ENCODE data around the gene NCKAP1. TPM values are rescaled to one million over a fixed set of nuclear protein-coding genes. Genes with fewer than 3 reads are reported as not detected.

Gene NCKAP1
- total RNA-seq, 1 experiment from 2014 or later = 112 TPM

GRCh38 chr2:182942756-182943155 is 95.5 kb downstream of the NCKAP1 start:
- no peak overlapping the region for H3K4me2 ChIP-seq (ENCODE audit: insufficient read depth, insufficient read length, low read length)
- H3K9ac ChIP-seq (ENCODE audit: extremely low read depth, insufficient read length, low read length) = no peak overlapping the region
- H2BK5ac ChIP-seq (ENCODE audit: insufficient read length, low read length) = no peak overlapping the region
- no peaks in the 10 kb centered on the region for H3K23me2 ChIP-seq (ENCODE audit: insufficient read length, low read depth, low read length, poor library complexity, severe bottlenecking)
- H3T11ph ChIP-seq (ENCODE audit: low read length) = no peak overlapping the region
- H3K4me1 ChIP-seq (ENCODE audit: insufficient read depth, low read length) = no peaks in the 10 kb centered on the region
- no peak overlapping the region for H4K5ac ChIP-seq (ENCODE audit: insufficient read length, low read depth, low read length)
- no peaks in the 10 kb centered on the region for H3K4me1 Mint-ChIP-seq
- no peaks in the 10 kb centered on the region for H3K27me3 ChIP-seq (ENCODE audit: insufficient read depth, low read length)
- H3K27ac ChIP-seq (ENCODE audit: insufficient read length, low read depth, low read length) = no peak overlapping the region
- no peak overlapping the region for H3K56ac ChIP-seq (ENCODE audit: insufficient read length, low read depth, low read length)
- H4K8ac ChIP-seq (replicated peaks; ENCODE audit: insufficient read length, low read depth, low read length) = no peak overlapping the region
- H3K9me3 ChIP-seq (ENCODE audit: control insufficient read depth, low read depth, low read length) = no peaks in the 10 kb centered on the region
- H2BK15ac ChIP-seq (ENCODE audit: low read depth, low read length) = no peak overlapping the region
- H4K91ac ChIP-seq (ENCODE audit: insufficient read length, low read depth, low read length) = no peak overlapping the region
- no peak overlapping the region for H3K4me3 Mint-ChIP-seq
- H3K4ac ChIP-seq (ENCODE audit: low read depth, low read length) = no peak overlapping the region
- H3K14ac ChIP-seq (ENCODE audit: insufficient read depth, low read length) = no peak overlapping the region
- H2BK12ac ChIP-seq (ENCODE audit: insufficient read length, low read depth, low read length) = no peak overlapping the region
- TF ChIP-seq CTCF (conservative IDR thresholded peaks at IDR 0.05) = no peak
- no peaks in the 10 kb centered on the region for H3K79me1 ChIP-seq (ENCODE audit: insufficient read depth, low read depth, low read length, poor library complexity, severe bottlenecking)
- no peak overlapping the region for H3K27ac Mint-ChIP-seq
- no peaks in the 10 kb centered on the region for H3K79me2 ChIP-seq (ENCODE audit: insufficient read depth, low read length)
- H2BK120ac ChIP-seq (ENCODE audit: low read depth, low read length, poor library complexity, severe bottlenecking) = no peak overlapping the region
- no peaks in the 10 kb centered on the region for H3K27me3 Mint-ChIP-seq (ENCODE audit: low read depth)
- H2AK5ac ChIP-seq (ENCODE audit: insufficient read length, low read length) = no peak overlapping the region
- WGBS (ENCODE audit: extremely low coverage, insufficient read length, low lambda C conversion rate) = no CpG with 5 or more reads among the region's 2 CpGs
- H4K20me1 ChIP-seq (ENCODE audit: control insufficient read depth, insufficient read depth, insufficient read length) = no peaks in the 10 kb centered on the region
- no peaks in the 10 kb centered on the region for H3K9me3 Mint-ChIP-seq
- no peak overlapping the region for H2BK20ac ChIP-seq (ENCODE audit: low read depth, low read length, poor library complexity, severe bottlenecking)
- no peak overlapping the region for H3K23ac ChIP-seq (ENCODE audit: insufficient read length, low read depth, low read length)
- peaks cover 5 to 57% (median 49%) of the 10 kb centered on the region in 3 experiments; a peak in 6 of 7 replicates for H3K36me3 Mint-ChIP-seq (ENCODE audit: insufficient read depth in 1 of 3, low read depth in 3 of 3)
- no peak overlapping the region for H2AFZ ChIP-seq (ENCODE audit: low read length)
- DNase-seq = no peak
- H3K18ac ChIP-seq (ENCODE audit: insufficient read length, low read depth, low read length) = no peak overlapping the region

All from H9 (cell line).